Measurements from ENCODE around the gene ZNF358.
A peak's percentile ranks its signal among the peaks of the same experiment; 100 is the strongest.

ZNF358 gene

DNA sequence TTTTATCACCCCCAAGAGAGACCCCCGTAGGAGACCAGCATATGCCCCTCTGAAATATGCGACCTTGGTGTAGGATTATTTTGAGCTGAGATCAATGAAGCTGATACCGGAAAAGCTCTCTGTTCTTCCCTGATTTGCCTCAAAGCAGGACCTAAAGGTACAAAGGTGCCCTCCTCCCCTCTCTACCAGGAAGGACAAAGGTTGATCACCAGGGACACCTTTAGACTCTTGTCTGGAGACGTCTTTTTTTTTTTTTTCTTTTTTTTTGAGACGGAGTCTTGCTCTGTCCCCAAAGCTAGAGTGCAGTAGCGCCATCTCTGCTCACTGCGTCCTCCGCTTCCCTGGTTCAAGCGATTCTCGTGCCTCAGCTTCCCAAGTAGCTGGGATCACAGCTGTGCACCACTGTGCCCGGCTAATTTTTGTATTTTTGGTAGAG, 26.3 kb upstream of the ZNF358 start:
- no peak for DNase-seq (ENCODE audit: low read depth)

- no peak for DNase-seq (ENCODE audit: low read depth)
Measured at GRCh38 chr19:7492142-7492541, 23.8 kb upstream of the ZNF358 start.

- DNase-seq (ENCODE audit: low read depth): no peak
Measured at GRCh38 chr19:7492558-7492957, 23.3 kb upstream of the ZNF358 start.

- DNase-seq (ENCODE audit: low read depth): no peak
Measured at GRCh38 chr19:7494416-7495098, 21.3 kb upstream of the ZNF358 start.

GRCh38 chr19:7497292-7497691, 18.6 kb upstream of the ZNF358 start:
- no peak for DNase-seq (ENCODE audit: low read depth)

- no peak for DNase-seq (ENCODE audit: low read depth)
Measured at GRCh38 chr19:7500811-7501450, 15.0 kb upstream of the ZNF358 start.

DNA sequence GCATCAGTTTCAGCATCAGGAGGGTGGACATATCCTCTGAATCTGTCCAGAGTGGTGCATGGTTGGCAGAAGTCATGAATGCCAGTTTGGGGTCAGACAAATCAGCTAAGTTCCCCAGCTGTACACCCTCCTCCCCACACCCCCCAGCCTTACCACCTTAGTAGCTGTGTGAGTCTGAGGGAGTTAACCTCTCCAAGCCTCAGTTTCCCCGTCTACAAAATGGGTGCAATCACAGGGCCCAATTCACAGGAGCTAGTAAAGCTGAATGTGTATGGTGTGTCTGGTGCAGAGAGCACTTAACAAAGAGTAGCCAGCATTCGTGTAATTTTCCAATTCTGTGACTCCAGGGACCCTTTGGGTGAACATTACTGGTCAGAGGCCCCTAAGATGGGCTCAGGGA, 13.4 kb upstream of the ZNF358 start:
- DNase-seq (ENCODE audit: low read depth): no peak

GRCh38 chr19:7504684-7505083, 11.2 kb upstream of the ZNF358 start:
- no peak for DNase-seq (ENCODE audit: low read depth)

- DNase-seq (ENCODE audit: low read depth): no peak
Measured at GRCh38 chr19:7505288-7505681, 10.6 kb upstream of the ZNF358 start.

DNA sequence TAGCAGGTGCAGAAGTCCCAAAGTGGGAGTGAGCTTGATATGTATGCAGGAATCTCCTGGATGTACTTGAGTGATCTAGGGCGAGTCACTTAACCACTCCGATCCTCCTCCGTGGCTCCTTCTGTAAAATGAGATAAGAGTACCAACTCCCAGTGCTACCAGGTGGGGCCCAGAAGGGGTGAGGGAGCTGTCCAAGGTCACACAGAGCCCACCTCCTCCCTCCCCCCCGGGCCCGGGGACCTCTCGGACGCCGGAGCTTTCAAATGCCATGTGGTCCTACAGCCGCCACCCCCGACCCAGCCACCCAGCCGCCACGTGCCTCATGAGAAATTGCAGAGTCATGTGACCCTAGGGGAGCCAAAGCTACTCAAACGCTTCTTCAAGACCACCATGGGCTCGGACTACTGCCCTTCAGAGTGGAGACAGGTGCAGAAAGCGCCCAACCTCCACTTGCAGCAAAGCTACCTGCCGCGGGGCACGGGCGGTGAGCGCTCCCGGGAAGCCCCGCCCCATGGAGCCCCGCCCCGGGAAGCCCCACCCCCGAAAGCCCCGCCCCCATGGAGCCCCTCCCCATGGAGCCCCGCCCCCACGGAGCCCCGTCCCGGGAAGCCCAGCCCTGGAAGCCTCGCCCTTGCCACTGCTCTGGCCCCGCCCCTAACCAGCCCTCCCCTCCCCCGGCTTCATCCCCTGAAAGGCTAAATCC, 10.1 kb upstream of the ZNF358 start:
- no peak for DNase-seq (ENCODE audit: low read depth)

- DNase-seq (ENCODE audit: low read depth): peak; percentile 47
Measured at GRCh38 chr19:7506385-7507328, 9.2 kb upstream of the ZNF358 start.

DNA sequence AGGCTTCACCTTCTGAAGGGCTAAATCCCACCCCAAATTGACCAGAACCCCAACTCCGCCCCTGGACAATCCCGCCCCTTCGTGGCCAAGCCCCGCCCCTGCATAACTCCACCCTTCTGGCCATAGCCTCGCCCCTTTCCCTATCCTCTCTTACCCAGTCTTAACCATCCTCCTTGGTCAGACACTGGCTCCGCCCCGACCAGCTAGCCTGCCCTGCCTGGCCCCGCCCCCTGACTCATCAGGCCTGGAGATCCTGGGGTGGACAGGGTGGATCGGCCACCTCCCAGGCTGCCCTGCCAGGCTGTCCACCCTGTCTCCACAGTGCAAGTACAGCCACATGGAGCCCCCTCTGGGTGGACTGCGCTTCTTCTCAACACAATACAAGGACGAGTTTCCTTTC, 8.0 kb upstream of the ZNF358 start:
- peak; percentile 73 for DNase-seq (ENCODE audit: low read depth)

DNA sequence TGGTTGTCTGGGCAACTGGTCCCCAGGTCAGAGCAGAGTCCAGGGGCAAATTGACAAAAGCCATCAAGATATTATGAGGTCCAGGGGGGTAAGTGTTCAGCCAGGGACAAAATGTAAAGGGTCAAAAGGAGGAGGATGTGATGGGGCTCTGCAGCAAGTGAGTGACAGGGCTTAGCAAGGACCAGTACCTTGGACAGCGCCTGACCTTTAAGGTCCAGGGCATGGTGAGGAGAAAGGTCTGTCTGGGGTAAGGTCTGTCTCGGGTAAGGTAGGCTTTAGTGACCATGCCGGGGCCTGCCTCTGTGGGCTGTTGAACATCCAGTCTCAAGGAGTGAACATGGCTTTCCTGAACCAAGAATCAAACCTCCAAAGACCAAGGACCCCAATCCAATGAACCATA, 6.3 kb upstream of the ZNF358 start:
- DNase-seq (ENCODE audit: low read depth): no peak

DNA sequence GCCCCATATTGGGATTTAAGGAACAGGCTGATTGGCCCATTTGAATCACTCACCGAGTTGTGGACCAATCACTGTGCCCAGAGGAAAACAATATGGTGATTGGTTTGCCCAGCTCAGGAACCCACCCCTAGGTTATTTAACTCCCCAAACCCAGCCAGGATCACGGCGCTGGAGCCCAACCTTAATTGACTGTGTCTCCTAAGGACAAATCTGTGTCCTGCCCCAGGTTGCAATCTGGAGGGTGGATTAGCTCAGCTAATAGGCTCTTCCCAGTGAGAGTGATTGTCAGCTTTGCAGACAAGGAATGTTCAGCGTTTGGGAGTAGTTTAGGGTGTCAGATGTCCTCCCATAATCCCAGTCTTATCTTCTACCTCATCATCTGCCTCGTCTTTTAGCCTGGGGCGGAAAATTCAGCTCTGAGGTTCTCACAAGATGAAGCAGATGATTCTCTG, 3.5 kb upstream of the ZNF358 start:
- no peak for DNase-seq (ENCODE audit: low read depth)

DNA sequence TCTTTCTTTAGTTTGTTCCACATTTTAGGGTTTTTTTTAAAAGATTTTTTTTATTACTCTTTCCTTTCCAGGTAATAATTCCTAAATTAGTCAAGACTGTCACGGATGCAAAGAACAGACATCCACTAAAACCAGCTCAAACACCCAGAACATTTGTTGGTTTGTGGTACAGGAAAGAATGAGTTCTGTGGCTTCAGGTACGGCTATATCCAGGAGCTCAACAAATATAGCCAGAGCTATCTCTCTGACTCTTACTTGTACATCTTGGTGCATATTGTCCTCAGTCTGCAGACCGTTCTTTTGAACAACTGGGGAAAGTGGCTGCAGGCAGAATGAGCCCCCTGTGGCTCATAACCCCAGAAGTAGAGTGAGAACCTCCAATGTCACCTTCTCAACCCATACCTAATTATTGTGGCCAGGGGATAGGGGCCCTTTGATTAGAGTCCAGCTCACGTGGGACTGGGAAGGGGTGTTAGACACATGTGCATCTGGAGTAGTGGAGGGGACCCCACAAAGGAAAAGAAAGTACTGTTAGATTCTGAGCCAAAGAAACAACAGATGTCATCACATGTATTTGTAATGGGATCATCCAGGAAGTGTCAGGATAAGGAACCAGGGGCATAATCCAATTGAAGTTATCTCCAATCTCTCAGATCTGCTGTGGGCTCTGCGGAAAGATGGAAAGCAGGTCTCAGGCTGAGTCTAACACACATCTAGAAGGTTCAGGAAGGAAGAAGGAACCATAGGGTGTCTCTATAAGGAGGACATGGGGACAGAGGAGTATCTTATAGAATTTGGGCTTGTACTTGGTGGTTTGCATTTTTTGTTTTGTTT, 1.9 kb upstream of the ZNF358 start:
- no peak for DNase-seq (ENCODE audit: low read depth)

DNA sequence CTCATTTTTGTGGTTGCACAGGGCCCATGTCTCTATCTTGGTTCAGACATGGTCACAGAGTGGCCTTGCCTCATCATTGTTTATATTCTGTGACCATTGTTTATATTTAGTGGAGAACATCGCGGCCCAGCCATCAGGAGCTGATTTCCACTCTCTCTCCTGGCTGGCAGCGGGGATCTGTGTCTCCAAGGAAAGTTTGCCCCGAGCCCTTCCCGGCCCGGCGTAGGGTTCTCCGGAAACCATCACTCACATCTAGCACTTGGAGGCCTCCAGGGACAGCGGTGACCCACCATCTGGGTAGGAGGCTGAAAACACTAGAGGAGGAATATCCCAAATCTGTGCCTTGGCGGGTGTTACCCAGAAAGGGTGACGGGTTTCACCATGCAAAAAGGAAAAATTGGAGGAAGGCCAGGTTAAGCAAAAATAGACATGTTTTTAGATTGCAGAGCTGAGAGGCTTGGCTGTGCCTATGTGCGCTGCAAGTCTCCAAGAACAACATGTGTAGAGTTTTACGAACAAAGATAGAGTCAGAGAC, 726 bp upstream of the ZNF358 start:
- DNase-seq (ENCODE audit: low read depth): no peak

GRCh38 chr19:7516333-7516732, 430 bp downstream of the ZNF358 start:
- DNase-seq (ENCODE audit: low read depth): no peak

- DNase-seq (ENCODE audit: low read depth): no peak
Measured at GRCh38 chr19:7516878-7517277, 975 bp downstream of the ZNF358 start.

DNA sequence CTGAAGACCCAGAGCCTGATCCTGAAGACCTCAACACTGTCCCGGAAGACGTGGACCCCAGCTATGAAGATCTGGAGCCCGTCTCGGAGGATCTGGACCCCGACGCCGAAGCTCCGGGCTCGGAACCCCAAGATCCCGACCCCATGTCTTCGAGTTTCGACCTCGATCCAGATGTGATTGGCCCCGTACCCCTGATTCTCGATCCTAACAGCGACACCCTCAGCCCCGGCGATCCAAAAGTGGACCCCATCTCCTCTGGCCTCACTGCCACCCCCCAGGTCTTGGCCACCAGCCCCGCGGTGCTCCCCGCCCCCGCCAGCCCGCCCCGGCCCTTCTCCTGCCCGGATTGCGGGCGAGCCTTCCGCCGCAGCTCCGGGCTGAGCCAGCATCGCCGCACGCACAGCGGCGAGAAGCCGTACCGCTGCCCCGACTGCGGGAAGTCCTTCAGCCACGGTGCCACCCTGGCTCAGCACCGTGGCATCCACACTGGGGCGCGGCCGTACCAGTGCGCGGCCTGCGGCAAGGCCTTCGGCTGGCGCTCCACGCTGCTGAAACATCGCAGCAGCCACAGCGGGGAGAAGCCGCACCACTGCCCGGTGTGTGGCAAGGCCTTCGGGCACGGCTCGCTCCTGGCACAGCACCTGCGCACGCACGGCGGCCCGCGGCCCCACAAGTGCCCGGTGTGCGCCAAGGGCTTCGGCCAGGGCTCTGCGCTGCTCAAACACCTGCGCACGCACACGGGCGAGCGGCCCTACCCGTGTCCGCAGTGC, 3.6 kb downstream of the ZNF358 start:
- DNase-seq (ENCODE audit: low read depth): no peak
